SK-N-SH treated with all-trans-retinoic acid at 6 μM for 48 hours (cell line): ENCODE data around the gene NME4.

Experiments
- ATAC-seq: fragments of 200-7000 bp; cut with Tn5 transposase; 3 replicates; pipeline ENCODE4 v1.9.1; 2020; ENCODE audit warnings: mild to moderate bottlenecking, moderate library complexity
- ARNTL ChIP-seq: fragments of 450-650 bp; formaldehyde crosslinking; IDR thresholded peaks from 2 replicates; pipeline ENCODE4 v1.5.0; 2020; ENCODE audit warnings: low read depth, mild to moderate bottlenecking, moderate library complexity, borderline replicate concordance
- BACH2 ChIP-seq: fragments of 250-450 bp; sonication (Bioruptor Pico); IDR thresholded peaks from 2 replicates; pipeline ENCODE4 v1.9.0; 2021; ENCODE audit warnings: mild to moderate bottlenecking, borderline replicate concordance
- CREB5 ChIP-seq: fragments of 250-450 bp; sonication (Bioruptor Pico); IDR thresholded peaks from 2 replicates; pipeline ENCODE4 v1.5.1; 2020; ENCODE audit warnings: low read depth, mild to moderate bottlenecking, moderate library complexity
- CSDC2 ChIP-seq: fragments of 250-450 bp; sonication (Bioruptor Pico); IDR thresholded peaks from 2 replicates; pipeline ENCODE4 v1.5.0; 2020; ENCODE audit warnings: mild to moderate bottlenecking, moderate library complexity
- ESRRG ChIP-seq: fragments of 250-450 bp; sonication (Bioruptor Pico); IDR thresholded peaks from 2 replicates; pipeline ENCODE4 v1.6.1; 2021; ENCODE audit warnings: mild to moderate bottlenecking
- GLIS3 ChIP-seq: fragments of 250-450 bp; sonication (Bioruptor Pico); IDR thresholded peaks from 2 replicates; pipeline ENCODE4 v1.5.0; 2020; ENCODE audit warnings: mild to moderate bottlenecking, moderate library complexity
- ISL1 ChIP-seq: fragments of 250-450 bp; sonication (Bioruptor Pico); IDR thresholded peaks from 2 replicates; pipeline ENCODE4 v2.1.2; 2022; ENCODE audit warnings: mild to moderate bottlenecking, moderate library complexity
- OSR1 ChIP-seq: fragments of 250-450 bp; sonication (Bioruptor Pico); IDR thresholded peaks from 2 replicates; pipeline ENCODE4 v1.8.0; 2022; ENCODE audit warnings: moderate library complexity, mild to moderate bottlenecking, inconsistent platforms
- PATZ1 ChIP-seq: fragments of 250-450 bp; sonication (Bioruptor Pico); IDR thresholded peaks from 2 replicates; pipeline ENCODE4 v1.8.0; 2020; ENCODE audit warnings: mild to moderate bottlenecking, moderate library complexity, borderline replicate concordance
- POU6F1 ChIP-seq: fragments of 250-450 bp; sonication (Bioruptor Pico); IDR thresholded peaks from 2 replicates; pipeline ENCODE4 v1.8.0; 2021; ENCODE audit warnings: low read depth, mild to moderate bottlenecking, moderate library complexity, borderline replicate concordance
- PPARA ChIP-seq: fragments of 250-450 bp; sonication (Bioruptor Pico); IDR thresholded peaks from 2 replicates; pipeline ENCODE4 v1.5.0; 2020; ENCODE audit warnings: mild to moderate bottlenecking, borderline replicate concordance
- RARB ChIP-seq: fragments of 250-450 bp; sonication (Bioruptor Pico); IDR thresholded peaks from 2 replicates; pipeline ENCODE4 v1.8.0; 2021; ENCODE audit warnings: mild to moderate bottlenecking, moderate library complexity
- SNAI2 ChIP-seq: fragments of 250-450 bp; sonication (Bioruptor Pico); IDR thresholded peaks from 2 replicates; pipeline ENCODE4 v1.5.0; 2020; ENCODE audit warnings: mild to moderate bottlenecking, moderate library complexity
- TCF4 ChIP-seq: fragments of 250-450 bp; sonication (Bioruptor Pico); IDR thresholded peaks from 2 replicates; pipeline ENCODE4 v1.8.0; 2021; ENCODE audit warnings: mild to moderate bottlenecking, moderate library complexity, borderline replicate concordance
- TOX ChIP-seq: fragments of 250-450 bp; sonication (Bioruptor Pico); IDR thresholded peaks from 2 replicates; pipeline ENCODE4 v1.8.0; 2021; ENCODE audit warnings: mild to moderate bottlenecking, moderate library complexity, borderline replicate concordance
- ZC3H10 ChIP-seq: fragments of 250-450 bp; sonication (Bioruptor Pico); IDR thresholded peaks from 2 replicates; pipeline ENCODE4 v1.5.1; 2021; ENCODE audit warnings: mild to moderate bottlenecking, moderate library complexity
- ZFP3 ChIP-seq: fragments of 250-450 bp; sonication (Bioruptor Pico); IDR thresholded peaks from 2 replicates; pipeline ENCODE4 v1.5.0; 2020; ENCODE audit warnings: mild to moderate bottlenecking, moderate library complexity
- ZFP30 ChIP-seq: fragments of 450-650 bp; formaldehyde crosslinking; IDR thresholded peaks from 2 replicates; pipeline ENCODE4 v1.5.0; 2022; ENCODE audit warnings: mild to moderate bottlenecking, moderate library complexity
- ZNF565 ChIP-seq: fragments of 450-650 bp; formaldehyde crosslinking; conservative IDR thresholded peaks from 2 replicates; pipeline ENCODE4 v1.5.0; 2020; ENCODE audit warnings: low read depth, mild to moderate bottlenecking, moderate library complexity
- ZNF70 ChIP-seq: fragments of 450-650 bp; formaldehyde crosslinking; IDR thresholded peaks from 2 replicates; pipeline ENCODE4 v1.5.0; 2020; ENCODE audit warnings: mild to moderate bottlenecking, moderate library complexity
- ZNF8 ChIP-seq: fragments of 450-650 bp; formaldehyde crosslinking; IDR thresholded peaks from 2 replicates; pipeline ENCODE4 v1.5.0; 2020; ENCODE audit warnings: mild to moderate bottlenecking, moderate library complexity

The NME4 gene

GRCh38 chr16:353404-354290 is 43.4 kb upstream of the NME4 start (continued):
- TF ChIP-seq ESRRG (CRISPR knock-in tag) (no peak), PPARA (no peak), CREB5 (CRISPR knock-in tag) (no peak)

GRCh38 chr16:354291-354881 is 42.6 kb upstream of the NME4 start:
- ATAC-seq, result no peak
- TF ChIP-seq BACH2 (CRISPR knock-in tag) (no peak), ZC3H10 (no peak), ZNF8 (CRISPR knock-in tag) (no peak), POU6F1 (CRISPR knock-in tag) (no peak), OSR1 (CRISPR knock-in tag) (no peak), ARNTL (no peak), CREB5 (CRISPR knock-in tag) (no peak), CSDC2 (no peak), ZFP3 (no peak), ESRRG (CRISPR knock-in tag) (no peak), ZFP30 (CRISPR knock-in tag) (no peak), GLIS3 (no peak), PATZ1 (no peak), ZNF565 (no peak), ISL1 (CRISPR knock-in tag) (no peak), TOX (CRISPR knock-in tag) (no peak)

GRCh38 chr16:354971-355461 is 42.0 kb upstream of the NME4 start:
- TF ChIP-seq ISL1 (CRISPR knock-in tag) (no peak), ZNF70 (CRISPR knock-in tag) (no peak), ZFP3 (no peak), TOX (CRISPR knock-in tag) (no peak), SNAI2 (CRISPR knock-in tag) (no peak), OSR1 (CRISPR knock-in tag) (no peak), ZNF8 (CRISPR knock-in tag) (no peak), RARB (CRISPR knock-in tag) (no peak), TCF4 (CRISPR knock-in tag) (no peak), ZNF565 (no peak)
- no peak for ATAC-seq

GRCh38 chr16:356741-357140 is 40.3 kb upstream of the NME4 start:
- ATAC-seq, result no peak
- no peak for TF ChIP-seq PATZ1
- TF ChIP-seq ZNF8 (CRISPR knock-in tag), result no peak
- TF ChIP-seq GLIS3, result no peak
- no peak for TF ChIP-seq RARB (CRISPR knock-in tag)
- TF ChIP-seq CREB5 (CRISPR knock-in tag), result no peak
- no peak for TF ChIP-seq ISL1 (CRISPR knock-in tag)
- TF ChIP-seq OSR1 (CRISPR knock-in tag), result no peak
